ENCODE measurements around the gene SAFB2.

Gene SAFB2

DNA sequence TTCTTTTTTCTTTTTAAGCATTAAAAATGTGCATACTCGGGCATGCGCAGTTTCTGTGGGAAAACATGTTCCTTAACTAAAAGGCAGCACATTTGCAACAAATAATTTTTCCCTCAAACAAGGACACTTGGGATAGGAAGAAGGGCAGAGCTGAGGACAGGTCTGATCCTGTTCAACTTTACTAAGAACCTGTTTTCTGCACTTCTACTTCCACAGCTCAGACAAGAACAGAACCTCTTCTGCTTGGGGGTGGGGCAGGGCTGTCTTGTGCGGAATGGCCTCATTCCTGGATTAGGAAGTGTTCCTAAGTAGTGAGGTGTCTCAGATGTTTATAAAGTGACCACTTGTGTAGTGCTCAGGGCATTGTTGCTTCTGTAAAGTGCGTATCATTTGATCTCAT is 18.6 kb upstream of the SAFB2 start:
- TF ChIP-seq, protein P1, sequence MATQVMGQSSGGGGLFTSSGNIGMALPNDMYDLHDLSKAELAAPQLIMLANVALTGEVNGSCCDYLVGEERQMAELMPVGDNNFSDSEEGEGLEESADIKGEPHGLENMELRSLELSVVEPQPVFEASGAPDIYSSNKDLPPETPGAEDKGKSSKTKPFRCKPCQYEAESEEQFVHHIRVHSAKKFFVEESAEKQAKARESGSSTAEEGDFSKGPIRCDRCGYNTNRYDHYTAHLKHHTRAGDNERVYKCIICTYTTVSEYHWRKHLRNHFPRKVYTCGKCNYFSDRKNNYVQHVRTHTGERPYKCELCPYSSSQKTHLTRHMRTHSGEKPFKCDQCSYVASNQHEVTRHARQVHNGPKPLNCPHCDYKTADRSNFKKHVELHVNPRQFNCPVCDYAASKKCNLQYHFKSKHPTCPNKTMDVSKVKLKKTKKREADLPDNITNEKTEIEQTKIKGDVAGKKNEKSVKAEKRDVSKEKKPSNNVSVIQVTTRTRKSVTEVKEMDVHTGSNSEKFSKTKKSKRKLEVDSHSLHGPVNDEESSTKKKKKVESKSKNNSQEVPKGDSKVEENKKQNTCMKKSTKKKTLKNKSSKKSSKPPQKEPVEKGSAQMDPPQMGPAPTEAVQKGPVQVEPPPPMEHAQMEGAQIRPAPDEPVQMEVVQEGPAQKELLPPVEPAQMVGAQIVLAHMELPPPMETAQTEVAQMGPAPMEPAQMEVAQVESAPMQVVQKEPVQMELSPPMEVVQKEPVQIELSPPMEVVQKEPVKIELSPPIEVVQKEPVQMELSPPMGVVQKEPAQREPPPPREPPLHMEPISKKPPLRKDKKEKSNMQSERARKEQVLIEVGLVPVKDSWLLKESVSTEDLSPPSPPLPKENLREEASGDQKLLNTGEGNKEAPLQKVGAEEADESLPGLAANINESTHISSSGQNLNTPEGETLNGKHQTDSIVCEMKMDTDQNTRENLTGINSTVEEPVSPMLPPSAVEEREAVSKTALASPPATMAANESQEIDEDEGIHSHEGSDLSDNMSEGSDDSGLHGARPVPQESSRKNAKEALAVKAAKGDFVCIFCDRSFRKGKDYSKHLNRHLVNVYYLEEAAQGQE (IDR thresholded peaks at IDR 0.05; ENCODE audit: low read depth) = no peak
- TF ChIP-seq ZBTB7A (IDR thresholded peaks at IDR 0.05; ENCODE audit: low read depth) (no peak), CREB1 (IDR thresholded peaks at IDR 0.05; ENCODE audit: low read depth) (no peak), EP300 (IDR thresholded peaks at IDR 0.05; ENCODE audit: borderline replicate concordance) (no peak), NFIC (IDR thresholded peaks at IDR 0.05) (no peak), TEAD4 (IDR thresholded peaks at IDR 0.05) (no peak), RAD21 (IDR thresholded peaks at IDR 0.05; ENCODE audit: low read depth) (no peak), YY1 (IDR thresholded peaks at IDR 0.05; ENCODE audit: low read depth) (no peak), CEBPB (IDR thresholded peaks at IDR 0.05) (no peak)
- TF ChIP-seq, protein P2, sequence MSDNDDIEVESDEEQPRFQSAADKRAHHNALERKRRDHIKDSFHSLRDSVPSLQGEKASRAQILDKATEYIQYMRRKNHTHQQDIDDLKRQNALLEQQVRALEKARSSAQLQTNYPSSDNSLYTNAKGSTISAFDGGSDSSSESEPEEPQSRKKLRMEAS (IDR thresholded peaks at IDR 0.05) = no peak

DNA sequence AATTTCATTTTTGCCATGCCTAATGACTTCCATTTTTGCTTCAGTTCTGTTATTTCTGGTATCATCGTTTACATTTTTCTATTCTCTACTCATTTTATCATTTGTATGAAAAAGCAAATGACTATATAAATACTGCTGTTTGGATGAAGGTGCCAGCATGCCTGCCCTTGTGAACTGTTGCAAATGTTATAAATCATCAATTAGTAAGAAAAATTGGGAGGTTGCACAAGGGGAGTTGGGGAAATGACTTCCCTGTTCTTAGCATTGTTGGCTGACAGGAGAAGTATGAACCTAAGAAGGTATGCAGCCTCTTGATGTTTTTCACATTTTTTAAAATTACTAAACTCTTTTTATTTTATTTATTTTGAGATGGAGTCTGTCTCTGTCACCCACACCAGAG is 15.4 kb upstream of the SAFB2 start:
- TF ChIP-seq FOXM1 (IDR thresholded peaks at IDR 0.05; ENCODE audit: borderline replicate concordance, low read depth) = no peak
- TF ChIP-seq, protein P2 (IDR thresholded peaks at IDR 0.05) = no peak
- TF ChIP-seq TCF12 (IDR thresholded peaks at IDR 0.05; ENCODE audit: low read depth) = no peak
- no peak for TF ChIP-seq TEAD4 (IDR thresholded peaks at IDR 0.05)
- TF ChIP-seq YY1 (IDR thresholded peaks at IDR 0.05; ENCODE audit: low read depth) = no peak
- no peak for TF ChIP-seq TAF1 (IDR thresholded peaks at IDR 0.05; ENCODE audit: low read depth)
- TF ChIP-seq CREB1 (IDR thresholded peaks at IDR 0.05; ENCODE audit: low read depth) = no peak
- TF ChIP-seq ZBTB7A (IDR thresholded peaks at IDR 0.05; ENCODE audit: low read depth) = no peak
- no peak for TF ChIP-seq RAD21 (IDR thresholded peaks at IDR 0.05; ENCODE audit: low read depth)
- TF ChIP-seq, protein P3, sequence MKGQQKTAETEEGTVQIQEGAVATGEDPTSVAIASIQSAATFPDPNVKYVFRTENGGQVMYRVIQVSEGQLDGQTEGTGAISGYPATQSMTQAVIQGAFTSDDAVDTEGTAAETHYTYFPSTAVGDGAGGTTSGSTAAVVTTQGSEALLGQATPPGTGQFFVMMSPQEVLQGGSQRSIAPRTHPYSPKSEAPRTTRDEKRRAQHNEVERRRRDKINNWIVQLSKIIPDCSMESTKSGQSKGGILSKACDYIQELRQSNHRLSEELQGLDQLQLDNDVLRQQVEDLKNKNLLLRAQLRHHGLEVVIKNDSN (IDR thresholded peaks at IDR 0.05) = no peak
- TF ChIP-seq CEBPB (IDR thresholded peaks at IDR 0.05) = no peak
- TF ChIP-seq EP300 (IDR thresholded peaks at IDR 0.05; ENCODE audit: borderline replicate concordance) = no peak
- no peak for TF ChIP-seq EGR1 (IDR thresholded peaks at IDR 0.05)
- TF ChIP-seq NFIC (IDR thresholded peaks at IDR 0.05) = no peak
- TF ChIP-seq, protein P1 (IDR thresholded peaks at IDR 0.05; ENCODE audit: low read depth) = no peak

DNA sequence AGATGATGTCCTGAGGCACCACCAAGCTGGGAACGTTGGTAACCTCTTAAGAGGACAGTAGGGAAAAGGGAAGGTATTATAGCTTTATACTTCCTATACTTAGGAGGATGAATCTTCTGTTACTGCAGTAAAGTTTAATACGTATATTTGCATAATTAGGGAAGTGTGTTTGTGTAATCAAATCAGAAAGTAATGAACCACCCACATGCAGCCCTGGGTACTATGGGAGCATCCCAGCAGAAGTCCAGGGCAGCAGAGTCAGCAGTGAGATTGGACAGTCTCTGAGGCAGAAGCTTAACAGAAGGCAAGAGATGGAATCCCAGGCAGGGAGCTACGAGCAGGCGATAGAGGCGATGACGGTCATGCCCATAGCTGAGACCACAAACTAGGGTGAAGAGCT is 12.9 kb upstream of the SAFB2 start:
- TF ChIP-seq RAD21 (IDR thresholded peaks at IDR 0.05; ENCODE audit: low read depth) (no peak), TCF12 (IDR thresholded peaks at IDR 0.05; ENCODE audit: low read depth) (no peak), CEBPB (IDR thresholded peaks at IDR 0.05) (no peak), CREB1 (IDR thresholded peaks at IDR 0.05; ENCODE audit: low read depth) (no peak), ZBTB7A (IDR thresholded peaks at IDR 0.05; ENCODE audit: low read depth) (no peak), YY1 (IDR thresholded peaks at IDR 0.05; ENCODE audit: low read depth) (no peak), TEAD4 (IDR thresholded peaks at IDR 0.05) (no peak), TAF1 (IDR thresholded peaks at IDR 0.05; ENCODE audit: low read depth) (no peak), NFIC (IDR thresholded peaks at IDR 0.05) (no peak), EGR1 (IDR thresholded peaks at IDR 0.05) (no peak), FOXM1 (IDR thresholded peaks at IDR 0.05; ENCODE audit: borderline replicate concordance, low read depth) (no peak), EP300 (IDR thresholded peaks at IDR 0.05; ENCODE audit: borderline replicate concordance) (no peak)
- TF ChIP-seq, protein P1 (IDR thresholded peaks at IDR 0.05; ENCODE audit: low read depth) = no peak
- TF ChIP-seq, protein P3 (IDR thresholded peaks at IDR 0.05) = no peak
- TF ChIP-seq, protein P2 (IDR thresholded peaks at IDR 0.05) = no peak

DNA sequence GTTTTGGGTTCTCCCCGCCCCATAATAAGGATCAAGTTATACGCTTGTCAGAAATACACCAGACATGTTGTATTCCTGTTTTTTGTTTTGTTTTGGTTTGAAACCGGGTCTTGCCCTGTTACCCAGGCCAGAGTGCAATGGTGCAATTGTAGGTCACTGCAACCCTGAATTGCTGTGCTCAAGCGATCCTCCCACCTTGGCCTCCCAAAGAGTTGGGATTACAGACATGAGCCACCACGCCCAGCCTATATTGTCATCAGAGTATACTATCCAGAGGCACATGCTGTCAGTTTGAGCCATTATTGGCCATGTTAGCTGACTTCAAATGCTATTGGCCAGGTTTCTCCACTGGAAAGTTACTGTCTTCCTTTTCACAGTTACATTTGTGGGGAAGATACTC is 10.1 kb upstream of the SAFB2 start:
- TF ChIP-seq EGR1 (IDR thresholded peaks at IDR 0.05) = no peak

Data from Ishikawa (cell line).